Ishikawa (cell line): ENCODE data around the gene CHPT1.

Experiments used
- EGR1 ChIP-seq: IDR thresholded peaks from 2 replicates; pipeline ENCODE4 v1.6.1; 2012
- EP300 ChIP-seq: IDR thresholded peaks from 2 replicates; pipeline ENCODE4 v1.6.1; 2012; ENCODE audit warnings: borderline replicate concordance
- FOXM1 ChIP-seq: IDR thresholded peaks from 2 replicates; pipeline ENCODE4 v1.6.1; 2012; ENCODE audit warnings: low read depth, borderline replicate concordance
- RAD21 ChIP-seq: IDR thresholded peaks from 2 replicates; pipeline ENCODE4 v1.6.1; 2012; ENCODE audit warnings: low read depth
- TAF1 ChIP-seq: IDR thresholded peaks from 2 replicates; pipeline ENCODE4 v1.6.1; 2012; ENCODE audit warnings: low read depth, mild to moderate bottlenecking
- TCF12 ChIP-seq: IDR thresholded peaks from 2 replicates; pipeline ENCODE4 v1.6.1; 2012; ENCODE audit warnings: low read depth
- ZBTB7A ChIP-seq: IDR thresholded peaks from 2 replicates; pipeline ENCODE4 v1.6.1; 2012; ENCODE audit warnings: low read depth
- TF ChIP-seq, protein P1 (sequence below): IDR thresholded peaks from 2 replicates; pipeline ENCODE4 v1.6.1; 2012

GRCh38 chr12:101764051-101764792 lies 66.8 kb downstream of the CHPT1 start:
- TF ChIP-seq, protein P1, sequence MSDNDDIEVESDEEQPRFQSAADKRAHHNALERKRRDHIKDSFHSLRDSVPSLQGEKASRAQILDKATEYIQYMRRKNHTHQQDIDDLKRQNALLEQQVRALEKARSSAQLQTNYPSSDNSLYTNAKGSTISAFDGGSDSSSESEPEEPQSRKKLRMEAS = no peak
- TF ChIP-seq EGR1 (no peak), TAF1 (no peak), RAD21 (no peak), ZBTB7A (no peak), EP300 (no peak), FOXM1 (no peak), TCF12 (no peak)
